Loucy (cell line): ENCODE results near the gene GHRH.

Experiments
- EZH2phosphoT487 ChIP-seq: fragments of 200-600 bp; IDR thresholded peaks from 2 replicates; pipeline ENCODE4 v1.6.1; 2018; ENCODE audit warnings: antibody characterized with exemption, mild to moderate bottlenecking, moderate library complexity, borderline replicate concordance
- TF ChIP-seq, protein P1 (sequence below): fragments of 200-600 bp; sonication (generic); conservative IDR thresholded peaks from 2 replicates; pipeline ENCODE4 v1.5.1; 2014; ENCODE audit warnings: mild to moderate bottlenecking, antibody characterized with exemption, low read length

DNA sequence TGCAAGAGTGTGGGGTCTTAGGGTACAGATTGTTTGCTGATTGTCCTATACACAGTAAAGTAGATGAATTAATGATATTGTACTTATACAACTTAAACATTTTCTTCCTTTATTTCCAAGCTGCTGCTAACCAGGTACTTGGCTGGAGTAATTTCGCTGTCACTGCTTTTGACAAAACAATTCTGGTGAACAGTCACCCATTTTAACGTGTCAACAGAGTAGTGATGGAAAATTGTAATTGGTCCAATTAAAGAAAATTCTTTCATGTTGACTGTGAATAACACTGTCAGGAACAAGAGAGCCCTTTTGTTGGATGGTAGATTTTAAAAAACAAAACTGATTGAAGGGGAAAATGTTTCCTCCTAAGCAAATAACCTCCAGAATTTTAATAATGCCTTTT, 55.8 kb downstream of the GHRH start:
- TF ChIP-seq, protein P1, sequence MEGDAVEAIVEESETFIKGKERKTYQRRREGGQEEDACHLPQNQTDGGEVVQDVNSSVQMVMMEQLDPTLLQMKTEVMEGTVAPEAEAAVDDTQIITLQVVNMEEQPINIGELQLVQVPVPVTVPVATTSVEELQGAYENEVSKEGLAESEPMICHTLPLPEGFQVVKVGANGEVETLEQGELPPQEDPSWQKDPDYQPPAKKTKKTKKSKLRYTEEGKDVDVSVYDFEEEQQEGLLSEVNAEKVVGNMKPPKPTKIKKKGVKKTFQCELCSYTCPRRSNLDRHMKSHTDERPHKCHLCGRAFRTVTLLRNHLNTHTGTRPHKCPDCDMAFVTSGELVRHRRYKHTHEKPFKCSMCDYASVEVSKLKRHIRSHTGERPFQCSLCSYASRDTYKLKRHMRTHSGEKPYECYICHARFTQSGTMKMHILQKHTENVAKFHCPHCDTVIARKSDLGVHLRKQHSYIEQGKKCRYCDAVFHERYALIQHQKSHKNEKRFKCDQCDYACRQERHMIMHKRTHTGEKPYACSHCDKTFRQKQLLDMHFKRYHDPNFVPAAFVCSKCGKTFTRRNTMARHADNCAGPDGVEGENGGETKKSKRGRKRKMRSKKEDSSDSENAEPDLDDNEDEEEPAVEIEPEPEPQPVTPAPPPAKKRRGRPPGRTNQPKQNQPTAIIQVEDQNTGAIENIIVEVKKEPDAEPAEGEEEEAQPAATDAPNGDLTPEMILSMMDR: no peak
- TF ChIP-seq EZH2phosphoT487: no peak
